MM.1S (cell line): ENCODE measurements around the gene CNKSR3.

ENCODE experiments used
- CTCF ChIP-seq: fragments of 300-600 bp; sonication (generic); IDR thresholded peaks from 2 replicates; pipeline ENCODE4 v1.5.1; 2016; ENCODE audit warnings: antibody characterized with exemption, low read length, mixed read lengths
- EZH2 ChIP-seq: fragments of 300-600 bp; sonication (generic); optimal IDR thresholded peaks from 2 replicates; pipeline ENCODE3; 2017; ENCODE audit warnings: low read depth, mild to moderate bottlenecking, antibody characterized with exemption, low read length, mixed read lengths

GRCh38 chr6:154460306-154461071, 50.0 kb downstream of the CNKSR3 start:
- no peak for TF ChIP-seq CTCF
- no peak for TF ChIP-seq EZH2
